ENCODE data around the gene PRR29.

The PRR29 gene

DNA sequence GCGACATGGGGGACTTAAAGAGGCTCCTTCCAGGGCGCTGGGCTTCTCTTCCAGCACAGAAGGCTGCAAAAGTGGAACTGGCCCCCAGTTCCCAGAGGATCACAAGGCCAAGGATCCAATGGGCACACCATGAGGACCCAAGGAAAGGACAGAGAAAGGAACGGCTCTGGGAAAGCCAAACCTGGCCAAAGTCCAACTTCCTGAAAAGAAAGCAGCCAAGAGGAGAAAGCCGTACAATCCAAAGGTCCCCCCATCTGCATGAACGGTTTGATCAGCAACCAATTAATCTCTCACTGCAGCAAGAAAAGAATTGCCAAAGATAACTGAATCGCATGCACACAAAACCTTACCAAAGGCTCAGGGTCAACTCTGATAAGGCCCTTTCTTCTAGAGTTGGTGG is 42.1 kb downstream of the PRR29 start:
- no peaks in the 10 kb centered on the region for H3K79me1 ChIP-seq (ENCODE audit: low read length)
- no peak for DNase-seq
- H3K27ac ChIP-seq (ENCODE audit: low read depth, low read length): no peak overlapping the region
- no peak overlapping the region for H3K23ac ChIP-seq (ENCODE audit: low read length)
- H4K8ac ChIP-seq (ENCODE audit: low read depth, low read length): no peak overlapping the region
- no peak overlapping the region for H3K4me3 ChIP-seq (ENCODE audit: low read length)
- no peak overlapping the region for H3K4ac ChIP-seq (ENCODE audit: low read depth, low read length)
- no peak overlapping the region for H2AK5ac ChIP-seq (ENCODE audit: low read length)
- no peak overlapping the region for H2BK15ac ChIP-seq (replicated peaks; ENCODE audit: low read depth)
- no peak overlapping the region for H2BK120ac ChIP-seq (ENCODE audit: low read depth, low read length)
- WGBS (ENCODE audit: extremely low coverage, insufficient coverage, low lambda C conversion rate): no CpG with 5 or more reads among the region's 6 CpGs
- no peak overlapping the region for H4K5ac ChIP-seq (ENCODE audit: low read length)
- no peaks in the 10 kb centered on the region for H3K79me2 ChIP-seq (ENCODE audit: control insufficient read depth, insufficient read depth, low read length)
- H3K56ac ChIP-seq (ENCODE audit: low read length): no peak overlapping the region
- no peak overlapping the region for H3K4me2 ChIP-seq (ENCODE audit: low read length)
- H2BK5ac ChIP-seq (ENCODE audit: low read length): no peak overlapping the region
- H3K4me1 ChIP-seq (ENCODE audit: control insufficient read depth, low read depth, low read length): no peaks in the 10 kb centered on the region
- no peaks in the 10 kb centered on the region for H3K36me3 ChIP-seq (ENCODE audit: control insufficient read depth, insufficient read depth, low read length)
- no peak overlapping the region for H3K18ac ChIP-seq (ENCODE audit: low read length)
- H3K27me3 ChIP-seq (ENCODE audit: insufficient read depth, low read length, poor library complexity): no peaks in the 10 kb centered on the region
- no peak overlapping the region for H3K9ac ChIP-seq (ENCODE audit: low read length)

DNA sequence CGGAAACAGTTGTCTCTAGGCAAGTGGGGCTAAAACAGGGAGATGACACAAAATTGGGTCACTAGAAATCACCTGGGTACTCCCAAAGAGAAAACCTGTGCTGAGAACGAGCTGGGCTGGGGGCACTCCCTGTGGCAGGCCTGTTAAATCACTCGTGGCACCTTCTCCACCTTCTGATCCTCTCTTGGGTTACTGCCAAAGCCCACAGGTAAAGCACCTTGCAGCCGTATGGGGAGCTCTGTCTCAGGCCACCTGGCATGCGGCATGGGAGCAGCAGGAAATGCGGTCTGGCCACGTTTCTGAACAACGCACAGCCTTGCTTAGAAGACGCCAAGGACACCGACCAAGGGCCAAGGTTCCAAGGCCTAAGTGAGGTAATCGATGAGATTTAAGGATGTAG is 43.8 kb downstream of the PRR29 start:
- H2AK5ac ChIP-seq (ENCODE audit: low read length): no peak overlapping the region
- no peaks in the 10 kb centered on the region for H3K27me3 ChIP-seq (ENCODE audit: insufficient read depth, low read length, poor library complexity)
- no peak overlapping the region for H2BK5ac ChIP-seq (ENCODE audit: low read length)
- H3K9ac ChIP-seq (ENCODE audit: low read length): no peak overlapping the region
- H2BK120ac ChIP-seq (ENCODE audit: low read depth, low read length): no peak overlapping the region
- H4K8ac ChIP-seq (ENCODE audit: low read depth, low read length): no peak overlapping the region
- H2BK15ac ChIP-seq (replicated peaks; ENCODE audit: low read depth): no peak overlapping the region
- H3K4me3 ChIP-seq (ENCODE audit: low read length): no peak overlapping the region
- H3K4ac ChIP-seq (ENCODE audit: low read depth, low read length): no peak overlapping the region
- H4K5ac ChIP-seq (ENCODE audit: low read length): no peak overlapping the region
- H3K27ac ChIP-seq (ENCODE audit: low read depth, low read length): no peak overlapping the region
- H3K4me2 ChIP-seq (ENCODE audit: low read length): no peak overlapping the region
- H3K23ac ChIP-seq (ENCODE audit: low read length): no peak overlapping the region
- WGBS (ENCODE audit: extremely low coverage, insufficient coverage, low lambda C conversion rate): no CpG with 5 or more reads among the region's 11 CpGs
- no peak for DNase-seq
- H3K56ac ChIP-seq (ENCODE audit: low read length): no peak overlapping the region
- no peaks in the 10 kb centered on the region for H3K4me1 ChIP-seq (ENCODE audit: control insufficient read depth, low read depth, low read length)
- H3K79me2 ChIP-seq (ENCODE audit: control insufficient read depth, insufficient read depth, low read length): no peaks in the 10 kb centered on the region
- no peaks in the 10 kb centered on the region for H3K79me1 ChIP-seq (ENCODE audit: low read length)
- no peak overlapping the region for H3K18ac ChIP-seq (ENCODE audit: low read length)
- H3K36me3 ChIP-seq (ENCODE audit: control insufficient read depth, insufficient read depth, low read length): no peaks in the 10 kb centered on the region

GRCh38 chr17:64042700-64043485 is 44.7 kb downstream of the PRR29 start:
- no CpG with 5 or more reads among the region's 12 CpGs for WGBS (ENCODE audit: extremely low coverage, insufficient coverage, low lambda C conversion rate)
- H2BK120ac ChIP-seq (ENCODE audit: low read depth, low read length): no peak overlapping the region

GRCh38 chr17:64045176-64045575 is 47.0 kb downstream of the PRR29 start:
- no peak overlapping the region for H3K4me2 ChIP-seq (ENCODE audit: low read length)
- no peak overlapping the region for H2AK5ac ChIP-seq (ENCODE audit: low read length)
- H2BK5ac ChIP-seq (ENCODE audit: low read length): no peak overlapping the region
- H3K36me3 ChIP-seq (ENCODE audit: control insufficient read depth, insufficient read depth, low read length): no peaks in the 10 kb centered on the region
- no peak overlapping the region for H4K5ac ChIP-seq (ENCODE audit: low read length)
- H4K8ac ChIP-seq (ENCODE audit: low read depth, low read length): no peak overlapping the region
- no peaks in the 10 kb centered on the region for H3K4me1 ChIP-seq (ENCODE audit: control insufficient read depth, low read depth, low read length)
- no peaks in the 10 kb centered on the region for H3K27me3 ChIP-seq (ENCODE audit: insufficient read depth, low read length, poor library complexity)
- no peak overlapping the region for H3K18ac ChIP-seq (ENCODE audit: low read length)
- H3K23ac ChIP-seq (ENCODE audit: low read length): no peak overlapping the region
- no peak overlapping the region for H2BK15ac ChIP-seq (replicated peaks; ENCODE audit: low read depth)
- no peak overlapping the region for H3K4me3 ChIP-seq (ENCODE audit: low read length)
- no peaks in the 10 kb centered on the region for H3K79me2 ChIP-seq (ENCODE audit: control insufficient read depth, insufficient read depth, low read length)
- H3K4ac ChIP-seq (ENCODE audit: low read depth, low read length): no peak overlapping the region
- H3K56ac ChIP-seq (ENCODE audit: low read length): no peak overlapping the region
- no peak overlapping the region for H2BK120ac ChIP-seq (ENCODE audit: low read depth, low read length)
- no CpG with 5 or more reads among the region's 13 CpGs for WGBS (ENCODE audit: extremely low coverage, insufficient coverage, low lambda C conversion rate)
- no peak overlapping the region for H3K27ac ChIP-seq (ENCODE audit: low read depth, low read length)
- H3K9ac ChIP-seq (ENCODE audit: low read length): no peak overlapping the region
- no peaks in the 10 kb centered on the region for H3K79me1 ChIP-seq (ENCODE audit: low read length)
- no peak for DNase-seq

More at GRCh38 chr17:64042700-64043485, 44.7 kb downstream of the PRR29 start:
- no peaks in the 10 kb centered on the region for H3K36me3 ChIP-seq (ENCODE audit: control insufficient read depth, insufficient read depth, low read length)
- H2AK5ac ChIP-seq (ENCODE audit: low read length): no peak overlapping the region
- DNase-seq: no peak
- H3K4ac ChIP-seq (ENCODE audit: low read depth, low read length): no peak overlapping the region
- no peak overlapping the region for H3K4me3 ChIP-seq (ENCODE audit: low read length)
- H3K79me1 ChIP-seq (ENCODE audit: low read length): no peaks in the 10 kb centered on the region
- H3K27me3 ChIP-seq (ENCODE audit: insufficient read depth, low read length, poor library complexity): no peaks in the 10 kb centered on the region
- H4K5ac ChIP-seq (ENCODE audit: low read length): no peak overlapping the region
- H2BK15ac ChIP-seq (replicated peaks; ENCODE audit: low read depth): no peak overlapping the region
- H2BK5ac ChIP-seq (ENCODE audit: low read length): no peak overlapping the region
- H3K9ac ChIP-seq (ENCODE audit: low read length): no peak overlapping the region
- no peak overlapping the region for H3K56ac ChIP-seq (ENCODE audit: low read length)
- H3K18ac ChIP-seq (ENCODE audit: low read length): no peak overlapping the region
- H3K27ac ChIP-seq (ENCODE audit: low read depth, low read length): no peak overlapping the region
- no peaks in the 10 kb centered on the region for H3K79me2 ChIP-seq (ENCODE audit: control insufficient read depth, insufficient read depth, low read length)
- no peaks in the 10 kb centered on the region for H3K4me1 ChIP-seq (ENCODE audit: control insufficient read depth, low read depth, low read length)
- no peak overlapping the region for H3K23ac ChIP-seq (ENCODE audit: low read length)
- H4K8ac ChIP-seq (ENCODE audit: low read depth, low read length): no peak overlapping the region
- H3K4me2 ChIP-seq (ENCODE audit: low read length): no peak overlapping the region

GRCh38 chr17:64048805-64049204 is 50.7 kb downstream of the PRR29 start:
- no peaks in the 10 kb centered on the region for H3K79me2 ChIP-seq (ENCODE audit: control insufficient read depth, insufficient read depth, low read length)
- H3K4me2 ChIP-seq (ENCODE audit: low read length): no peak overlapping the region
- H2BK15ac ChIP-seq (replicated peaks; ENCODE audit: low read depth): no peak overlapping the region
- no peaks in the 10 kb centered on the region for H3K36me3 ChIP-seq (ENCODE audit: control insufficient read depth, insufficient read depth, low read length)
- H2BK120ac ChIP-seq (ENCODE audit: low read depth, low read length): no peak overlapping the region
- no peak overlapping the region for H3K4me3 ChIP-seq (ENCODE audit: low read length)
- H3K9ac ChIP-seq (ENCODE audit: low read length): no peak overlapping the region
- no peak overlapping the region for H3K4ac ChIP-seq (ENCODE audit: low read depth, low read length)
- H3K23ac ChIP-seq (ENCODE audit: low read length): no peak overlapping the region
- H3K56ac ChIP-seq (ENCODE audit: low read length): no peak overlapping the region
- H3K18ac ChIP-seq (ENCODE audit: low read length): no peak overlapping the region
- no CpG with 5 or more reads among the region's 9 CpGs for WGBS (ENCODE audit: extremely low coverage, insufficient coverage, low lambda C conversion rate)
- H3K27ac ChIP-seq (ENCODE audit: low read depth, low read length): no peak overlapping the region
- no peak overlapping the region for H4K5ac ChIP-seq (ENCODE audit: low read length)
- H3K79me1 ChIP-seq (ENCODE audit: low read length): no peaks in the 10 kb centered on the region
- no peak overlapping the region for H2AK5ac ChIP-seq (ENCODE audit: low read length)
- H4K8ac ChIP-seq (ENCODE audit: low read depth, low read length): no peak overlapping the region
- H3K27me3 ChIP-seq (ENCODE audit: insufficient read depth, low read length, poor library complexity): no peaks in the 10 kb centered on the region
- H2BK5ac ChIP-seq (ENCODE audit: low read length): no peak overlapping the region
- no peak for DNase-seq
- H3K4me1 ChIP-seq (ENCODE audit: control insufficient read depth, low read depth, low read length): no peaks in the 10 kb centered on the region

DNA sequence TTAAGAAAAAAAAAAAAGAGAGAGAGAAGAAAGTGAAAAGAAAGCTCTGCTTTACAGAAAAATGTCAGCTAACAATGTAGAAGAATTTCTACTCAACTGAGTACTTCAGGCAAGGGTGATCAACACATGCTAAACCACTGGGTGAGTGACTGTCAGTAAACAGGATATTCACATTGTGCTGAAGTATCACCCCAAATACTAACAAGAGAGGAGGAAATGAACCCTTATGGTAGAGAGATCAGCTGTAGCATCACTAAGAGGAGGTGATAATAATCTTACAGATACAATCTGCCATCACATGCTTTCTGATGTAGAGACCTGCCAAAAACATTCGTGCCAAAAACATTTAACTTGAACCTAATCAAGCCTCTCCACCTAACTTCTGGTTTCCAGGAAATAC is 53.0 kb downstream of the PRR29 start:
- Histone ChIP-seq H3K18ac (ENCODE audit: low read length) (no peak overlapping the region), H2BK5ac (ENCODE audit: low read length) (no peak overlapping the region), H4K5ac (ENCODE audit: low read length) (no peak overlapping the region), H3K27ac (ENCODE audit: low read depth, low read length) (no peak overlapping the region), H3K36me3 (ENCODE audit: control insufficient read depth, insufficient read depth, low read length) (no peaks in the 10 kb centered on the region), H3K4me2 (ENCODE audit: low read length) (no peak overlapping the region), H3K23ac (ENCODE audit: low read length) (no peak overlapping the region), H2BK120ac (ENCODE audit: low read depth, low read length) (no peak overlapping the region), H3K4ac (ENCODE audit: low read depth, low read length) (no peak overlapping the region), H3K79me1 (ENCODE audit: low read length) (no peaks in the 10 kb centered on the region), H3K27me3 (ENCODE audit: insufficient read depth, low read length, poor library complexity) (no peaks in the 10 kb centered on the region), H3K4me1 (ENCODE audit: control insufficient read depth, low read depth, low read length) (peaks cover 5% of the 10 kb centered on the region), H2BK15ac (replicated peaks; ENCODE audit: low read depth) (no peak overlapping the region), H3K79me2 (ENCODE audit: control insufficient read depth, insufficient read depth, low read length) (no peaks in the 10 kb centered on the region), H3K56ac (ENCODE audit: low read length) (no peak overlapping the region), H3K4me3 (ENCODE audit: low read length) (no peak overlapping the region), H4K8ac (ENCODE audit: low read depth, low read length) (no peak overlapping the region), H3K9ac (ENCODE audit: low read length) (no peak overlapping the region), H2AK5ac (ENCODE audit: low read length) (no peak overlapping the region)
- no CpG with 5 or more reads among the region's 1 CpG for WGBS (ENCODE audit: extremely low coverage, insufficient coverage, low lambda C conversion rate)
- no peak for DNase-seq

Data from mesendoderm (in vitro differentiated cells).